DMS53 treated with DMSO at 0.1 percent for 48 hours (cell line): ENCODE measurements around the gene REM2.

Experiments
- DNase-seq: peaks from one replicate; lab custom pipeline; 2025; ENCODE audit not compliant: unreplicated experiment; lab: John Stamatoyannopoulos, UW

REM2 gene

DNA sequence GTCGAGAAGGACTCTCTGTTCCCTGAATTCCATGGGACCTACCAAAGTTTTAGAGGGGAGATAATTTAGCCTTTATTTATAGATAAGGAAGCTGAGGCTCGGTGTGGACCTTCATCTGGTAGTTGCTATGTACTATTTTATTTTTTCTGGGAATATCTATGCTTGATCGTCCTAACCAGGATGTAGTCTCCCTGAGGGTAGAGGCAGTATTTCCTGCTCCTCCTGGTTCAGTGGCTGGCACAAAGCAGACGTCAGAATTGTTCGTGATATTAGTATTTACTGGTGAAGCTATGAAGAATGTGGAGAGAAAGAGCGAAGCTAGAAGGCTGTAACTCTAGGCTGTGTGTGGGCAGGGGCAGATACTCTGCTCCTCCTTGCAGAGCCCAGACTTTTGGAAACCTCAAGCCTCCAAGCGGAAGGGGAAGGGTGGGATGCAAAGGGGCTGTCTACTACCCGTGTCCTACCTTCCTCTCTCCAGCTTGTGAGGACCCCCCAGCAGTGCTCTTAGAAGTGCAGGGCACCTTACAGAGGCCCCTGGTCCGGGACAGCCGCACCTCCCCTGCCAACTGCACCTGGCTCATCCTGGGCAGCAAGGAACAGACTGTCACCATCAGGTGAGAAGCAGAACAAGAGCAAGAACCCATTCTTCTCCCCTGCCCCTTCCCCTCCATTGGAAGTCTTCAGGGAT is 10.0 kb upstream of the REM2 start:
- DNase-seq, result no peak

DNA sequence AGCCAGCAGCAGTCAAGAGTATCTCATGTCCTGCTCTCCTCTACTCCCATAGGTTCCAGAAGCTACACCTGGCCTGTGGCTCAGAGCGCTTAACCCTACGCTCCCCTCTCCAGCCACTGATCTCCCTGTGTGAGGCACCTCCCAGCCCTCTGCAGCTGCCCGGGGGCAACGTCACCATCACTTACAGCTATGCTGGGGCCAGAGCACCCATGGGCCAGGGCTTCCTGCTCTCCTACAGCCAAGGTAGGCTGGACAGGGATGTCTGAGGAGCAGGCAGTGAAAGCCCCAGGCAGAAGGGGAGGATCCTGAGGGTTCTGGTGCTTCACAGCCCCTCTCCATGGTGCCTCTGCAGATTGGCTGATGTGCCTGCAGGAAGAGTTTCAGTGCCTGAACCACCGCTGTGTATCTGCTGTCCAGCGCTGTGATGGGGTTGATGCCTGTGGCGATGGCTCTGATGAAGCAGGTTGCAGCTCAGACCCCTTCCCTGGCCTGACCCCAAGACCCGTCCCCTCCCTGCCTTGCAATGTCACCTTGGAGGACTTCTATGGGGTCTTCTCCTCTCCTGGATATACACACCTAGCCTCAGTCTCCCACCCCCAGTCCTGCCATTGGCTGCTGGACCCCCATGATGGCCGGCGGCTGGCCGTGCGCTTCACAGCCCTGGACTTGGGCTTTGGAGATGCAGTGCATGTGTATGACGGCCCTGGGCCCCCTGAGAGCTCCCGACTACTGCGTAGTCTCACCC is 7.8 kb upstream of the REM2 start:
- DNase-seq, result no peak

DNA sequence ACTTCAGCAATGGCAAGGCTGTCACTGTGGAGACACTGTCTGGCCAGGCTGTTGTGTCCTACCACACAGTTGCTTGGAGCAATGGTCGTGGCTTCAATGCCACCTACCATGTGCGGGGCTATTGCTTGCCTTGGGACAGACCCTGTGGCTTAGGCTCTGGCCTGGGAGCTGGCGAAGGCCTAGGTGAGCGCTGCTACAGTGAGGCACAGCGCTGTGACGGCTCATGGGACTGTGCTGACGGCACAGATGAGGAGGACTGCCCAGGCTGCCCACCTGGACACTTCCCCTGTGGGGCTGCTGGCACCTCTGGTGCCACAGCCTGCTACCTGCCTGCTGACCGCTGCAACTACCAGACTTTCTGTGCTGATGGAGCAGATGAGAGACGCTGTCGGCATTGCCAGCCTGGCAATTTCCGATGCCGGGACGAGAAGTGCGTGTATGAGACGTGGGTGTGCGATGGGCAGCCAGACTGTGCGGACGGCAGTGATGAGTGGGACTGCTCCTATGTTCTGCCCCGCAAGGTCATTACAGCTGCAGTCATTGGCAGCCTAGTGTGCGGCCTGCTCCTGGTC is 7.2 kb upstream of the REM2 start:
- no peak for DNase-seq

DNA sequence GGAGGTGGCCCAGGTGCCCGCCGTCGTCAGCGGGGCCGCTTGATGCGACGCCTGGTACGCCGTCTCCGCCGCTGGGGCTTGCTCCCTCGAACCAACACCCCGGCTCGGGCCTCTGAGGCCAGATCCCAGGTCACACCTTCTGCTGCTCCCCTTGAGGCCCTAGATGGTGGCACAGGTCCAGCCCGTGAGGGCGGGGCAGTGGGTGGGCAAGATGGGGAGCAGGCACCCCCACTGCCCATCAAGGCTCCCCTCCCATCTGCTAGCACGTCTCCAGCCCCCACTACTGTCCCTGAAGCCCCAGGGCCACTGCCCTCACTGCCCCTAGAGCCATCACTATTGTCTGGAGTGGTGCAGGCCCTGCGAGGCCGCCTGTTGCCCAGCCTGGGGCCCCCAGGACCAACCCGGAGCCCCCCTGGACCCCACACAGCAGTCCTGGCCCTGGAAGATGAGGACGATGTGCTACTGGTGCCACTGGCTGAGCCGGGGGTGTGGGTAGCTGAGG is 6.0 kb upstream of the REM2 start:
- DNase-seq, result no peak

DNA sequence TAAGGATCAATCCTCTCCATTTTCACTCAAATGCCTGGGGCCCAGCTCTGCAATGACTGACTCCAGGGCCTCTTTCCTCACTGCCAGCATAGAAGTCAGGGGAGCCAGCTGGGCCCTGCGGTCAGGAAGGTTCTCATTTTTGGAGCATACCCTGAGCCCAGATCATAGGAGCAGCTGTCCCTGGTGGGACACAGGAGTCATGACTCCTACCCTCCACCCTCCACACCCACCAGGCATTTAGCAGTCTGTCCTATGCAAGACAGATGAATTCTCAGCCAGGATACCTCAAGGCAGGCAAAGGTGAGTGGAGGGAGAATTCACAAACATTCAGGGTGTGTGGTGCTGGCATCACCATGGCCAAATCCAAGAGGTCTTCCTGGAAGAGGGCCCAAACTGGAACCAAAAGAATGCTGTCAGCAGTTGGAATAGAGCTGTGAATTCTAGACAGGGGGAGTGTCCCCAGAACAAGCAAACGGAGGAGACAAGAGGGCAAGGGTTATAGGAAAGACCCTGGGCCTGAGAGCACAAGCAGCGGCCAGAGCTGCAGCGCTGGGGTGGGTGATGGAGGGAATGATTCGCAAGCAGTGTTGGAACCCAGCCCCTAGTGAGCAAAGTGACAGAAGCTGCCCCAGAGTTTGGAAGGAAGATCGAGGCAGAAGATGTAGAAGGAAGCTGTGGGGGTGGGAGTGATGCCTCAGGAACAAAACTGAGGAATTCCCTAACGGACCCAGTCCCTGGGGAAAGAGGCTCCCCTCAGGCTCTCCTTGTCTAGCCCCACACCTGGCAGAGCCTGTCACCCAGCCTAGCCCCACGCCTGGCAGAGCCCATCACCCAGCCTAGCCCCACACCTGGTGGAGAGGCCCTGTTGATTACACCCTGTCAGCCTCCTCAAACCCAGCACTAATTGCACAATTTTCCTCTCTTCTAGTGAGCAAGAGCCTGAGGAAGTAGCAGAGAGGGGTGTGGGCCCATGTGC is 4.5 kb upstream of the REM2 start:
- no peak for DNase-seq

DNA sequence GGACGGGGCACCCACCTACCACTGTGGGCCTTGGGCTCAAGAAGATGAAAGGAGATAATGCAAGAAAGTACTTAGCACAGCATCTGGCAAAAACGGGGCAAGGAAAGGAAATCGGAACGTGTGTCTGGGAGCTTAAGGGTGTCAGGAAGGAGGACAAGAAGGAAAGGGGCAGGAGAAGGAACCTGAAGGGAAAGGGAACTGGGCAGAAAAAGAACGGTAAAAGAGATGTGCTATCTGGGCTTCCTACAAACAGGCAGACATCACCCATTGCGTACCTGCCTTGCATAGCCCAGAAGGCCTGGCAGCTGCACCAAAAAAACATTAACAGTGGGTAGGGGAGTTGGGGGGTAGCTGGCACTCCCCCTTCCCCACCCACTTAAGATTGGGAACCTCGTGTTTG is 958 bp upstream of the REM2 start:
- DNase-seq, result no peak

DNA sequence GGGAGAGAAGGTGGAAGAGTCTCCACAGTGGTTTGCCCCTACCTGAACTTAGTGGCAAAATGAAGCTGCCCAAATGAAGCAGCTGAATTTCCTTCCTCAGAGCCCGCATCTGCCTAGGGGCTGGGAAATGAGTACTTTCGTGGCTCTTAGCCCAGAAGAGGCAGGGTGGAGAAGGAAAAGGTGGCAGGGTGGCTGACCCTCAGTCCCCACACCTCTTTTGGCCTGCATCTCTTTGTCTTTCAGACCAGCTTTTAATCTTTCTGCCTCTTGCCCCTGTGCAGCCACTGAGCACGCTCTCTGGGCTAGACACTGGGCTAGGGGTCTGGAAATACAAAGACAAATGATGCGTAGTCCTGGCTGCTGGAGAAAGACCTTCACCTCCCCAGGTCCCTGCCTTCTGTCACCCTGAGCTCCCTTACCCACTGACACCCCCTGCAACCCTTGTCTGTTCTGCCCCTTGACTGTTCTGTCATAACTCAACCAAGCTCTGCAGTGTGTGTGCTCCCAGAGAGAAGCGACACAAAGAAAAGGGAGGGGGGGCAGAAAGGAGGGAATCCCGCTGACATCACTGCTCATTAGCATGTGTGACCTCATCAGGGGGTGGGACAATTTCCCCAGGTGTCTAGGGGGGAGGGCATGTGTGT is 371 bp upstream of the REM2 start:
- DNase-seq, result peak; percentile 16

DNA sequence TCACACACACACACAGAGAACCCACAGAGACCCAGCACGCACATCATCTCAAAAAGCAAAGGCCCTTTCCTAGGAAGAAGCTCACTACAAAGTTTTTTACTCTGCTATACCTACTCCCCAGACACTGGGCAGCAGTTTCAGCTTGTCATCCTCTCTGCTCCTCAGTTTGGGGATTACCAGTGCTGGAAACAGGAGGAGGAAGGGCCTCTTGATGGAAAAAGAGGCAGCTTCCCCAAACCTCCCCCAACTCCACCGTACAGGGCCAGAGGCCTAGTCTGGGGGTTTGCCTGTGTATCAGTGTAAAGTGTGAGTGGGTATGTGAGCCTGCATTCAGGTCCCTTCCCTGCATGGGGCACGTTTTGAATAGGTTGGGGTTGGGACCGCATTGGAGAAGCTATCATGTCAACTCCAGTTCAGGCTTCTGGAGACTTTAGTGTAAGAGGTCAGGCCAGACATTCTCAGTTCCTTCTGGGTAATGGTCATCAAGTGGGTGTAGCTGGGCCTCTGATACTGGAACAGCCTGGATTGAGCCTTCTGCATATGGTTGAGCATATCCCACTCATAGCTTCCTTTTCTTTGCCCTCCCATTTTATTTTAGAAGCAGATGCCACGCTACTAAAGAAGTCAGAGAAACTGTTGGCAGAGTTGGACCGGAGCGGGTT is 1.2 kb downstream of the REM2 start:
- DNase-seq, result no peak

DNA sequence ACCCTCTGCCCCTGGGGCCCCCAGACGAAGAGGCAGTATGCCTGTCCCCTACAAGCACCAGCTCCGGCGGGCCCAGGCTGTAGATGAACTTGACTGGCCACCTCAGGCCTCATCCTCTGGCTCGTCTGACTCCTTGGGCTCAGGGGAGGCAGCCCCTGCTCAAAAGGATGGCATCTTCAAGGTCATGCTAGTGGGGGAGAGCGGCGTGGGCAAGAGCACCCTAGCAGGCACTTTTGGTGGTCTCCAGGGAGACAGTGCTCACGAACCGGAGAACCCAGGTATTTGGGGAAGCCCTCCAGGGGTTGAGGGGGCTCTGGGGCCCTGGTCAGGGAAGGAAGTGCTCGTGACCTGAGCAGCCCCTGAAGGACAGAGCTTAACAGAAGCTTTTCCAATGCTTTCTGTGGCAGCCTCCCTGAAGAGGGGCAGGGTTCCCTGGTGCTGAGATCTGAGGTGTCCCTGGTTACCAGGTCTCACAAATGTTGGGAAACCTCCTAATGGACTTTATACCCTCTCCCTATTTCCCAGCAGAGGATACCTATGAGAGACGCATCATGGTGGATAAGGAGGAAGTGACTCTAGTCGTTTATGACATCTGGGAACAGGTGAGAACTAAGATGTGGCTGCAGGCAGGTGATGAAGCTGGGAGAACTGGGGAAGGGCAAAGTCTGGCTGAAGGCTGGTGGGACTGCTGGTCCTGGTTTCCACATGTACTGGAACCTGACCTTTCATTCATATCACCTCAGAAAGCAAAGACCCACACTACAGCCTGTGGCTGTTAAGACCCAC is 1.9 kb downstream of the REM2 start:
- no peak for DNase-seq

DNA sequence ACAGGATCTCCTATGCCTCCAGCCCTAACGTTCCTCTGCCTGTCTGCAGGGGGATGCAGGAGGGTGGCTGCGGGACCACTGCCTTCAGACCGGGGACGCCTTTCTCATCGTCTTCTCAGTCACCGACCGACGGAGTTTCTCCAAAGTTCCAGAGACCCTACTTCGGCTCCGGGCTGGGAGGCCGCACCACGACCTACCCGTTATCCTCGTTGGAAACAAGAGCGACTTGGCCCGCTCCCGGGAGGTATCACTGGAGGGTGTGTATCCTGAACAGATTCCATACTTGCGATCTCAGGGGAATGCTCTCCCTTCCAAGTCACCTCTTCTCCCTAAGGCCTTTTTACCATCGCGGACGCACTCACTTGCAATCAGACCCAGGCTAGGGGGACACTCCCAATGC is 3.0 kb downstream of the REM2 start:
- DNase-seq, result no peak

DNA sequence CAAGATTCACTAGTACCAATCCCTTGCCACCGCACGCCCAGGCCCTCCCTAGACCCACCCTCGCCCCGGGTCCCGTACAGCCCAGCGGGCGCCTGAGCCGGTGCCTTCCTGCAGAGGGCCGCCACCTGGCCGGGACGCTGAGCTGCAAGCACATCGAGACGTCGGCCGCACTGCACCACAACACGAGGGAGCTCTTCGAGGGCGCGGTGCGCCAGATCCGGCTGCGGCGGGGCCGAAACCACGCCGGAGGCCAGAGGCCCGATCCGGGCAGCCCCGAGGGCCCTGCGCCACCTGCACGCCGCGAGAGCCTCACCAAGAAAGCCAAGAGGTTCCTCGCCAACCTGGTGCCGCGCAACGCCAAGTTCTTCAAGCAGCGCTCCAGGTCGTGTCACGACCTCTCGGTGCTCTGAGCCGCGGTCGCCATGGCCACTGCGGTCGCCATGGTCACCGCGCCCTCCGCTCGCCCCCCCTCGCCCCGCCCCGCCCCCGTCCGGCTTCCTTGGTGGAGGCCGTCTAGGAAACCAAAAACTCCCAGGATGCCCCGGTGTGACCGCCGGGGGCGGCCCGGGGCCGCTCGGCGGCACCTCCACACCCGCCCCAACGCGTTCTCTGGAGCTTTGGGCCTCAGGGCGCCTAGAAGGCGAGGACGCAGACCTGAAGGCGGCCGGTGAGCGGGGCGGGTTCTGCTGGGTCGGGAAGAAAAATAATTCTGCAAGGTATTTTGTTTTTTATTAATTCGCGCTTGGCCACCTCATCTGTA is 3.7 kb downstream of the REM2 start:
- DNase-seq, result peak; percentile 59

DNA sequence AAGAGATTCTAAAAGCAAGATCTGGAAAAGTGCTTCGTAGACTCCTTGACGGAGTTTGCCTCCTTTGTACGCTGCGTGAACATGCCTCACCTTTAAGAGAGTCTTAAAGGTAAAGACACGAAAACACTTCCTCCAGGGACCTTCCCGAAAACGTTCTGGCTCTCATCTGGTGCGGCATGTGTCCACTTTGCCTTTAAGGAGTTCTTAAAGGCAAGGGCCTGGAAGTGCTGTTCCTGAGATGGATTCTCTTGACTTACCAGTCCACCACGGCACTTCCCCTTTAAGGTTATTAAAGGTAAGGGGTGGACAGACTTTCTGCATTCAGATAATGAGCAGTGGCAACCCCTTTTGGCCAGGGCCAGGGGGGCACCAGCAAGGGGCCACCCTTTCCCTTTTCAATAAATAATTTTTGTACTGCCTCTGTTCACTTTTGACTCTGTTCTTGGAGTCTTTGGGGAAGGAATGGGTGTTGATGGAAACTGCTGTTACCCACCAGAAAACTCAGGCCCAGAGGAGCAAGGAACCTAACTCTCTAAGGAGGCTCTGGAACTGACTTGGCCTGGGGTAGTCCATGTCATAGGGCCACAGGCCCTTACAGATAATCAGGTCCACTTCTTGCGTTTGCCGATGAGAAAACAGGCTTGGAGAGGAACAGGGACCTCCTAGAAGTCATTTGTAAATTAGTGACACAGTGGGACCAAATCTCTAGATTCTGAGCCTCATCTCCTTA is 4.4 kb downstream of the REM2 start:
- DNase-seq, result peak; percentile 78

DNA sequence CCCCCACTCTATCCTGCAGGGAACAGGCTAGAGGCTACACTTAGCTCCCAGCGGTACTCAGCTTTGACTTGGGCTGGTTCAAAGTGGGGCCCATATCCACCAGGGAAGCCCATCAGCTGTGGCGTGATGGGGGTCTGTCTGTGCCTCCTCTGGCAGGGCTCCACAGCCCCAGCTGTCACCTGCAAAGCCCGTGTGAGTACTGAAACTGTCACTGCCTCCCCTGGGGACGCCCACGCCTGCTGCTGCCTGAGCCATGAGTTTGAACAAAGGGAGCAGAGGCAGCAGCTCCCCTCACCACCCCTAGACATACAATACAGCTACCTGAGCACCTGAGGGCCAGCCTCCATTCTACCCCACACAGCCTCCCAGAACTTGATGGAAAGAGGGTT is 5.0 kb downstream of the REM2 start:
- DNase-seq, result no peak

DNA sequence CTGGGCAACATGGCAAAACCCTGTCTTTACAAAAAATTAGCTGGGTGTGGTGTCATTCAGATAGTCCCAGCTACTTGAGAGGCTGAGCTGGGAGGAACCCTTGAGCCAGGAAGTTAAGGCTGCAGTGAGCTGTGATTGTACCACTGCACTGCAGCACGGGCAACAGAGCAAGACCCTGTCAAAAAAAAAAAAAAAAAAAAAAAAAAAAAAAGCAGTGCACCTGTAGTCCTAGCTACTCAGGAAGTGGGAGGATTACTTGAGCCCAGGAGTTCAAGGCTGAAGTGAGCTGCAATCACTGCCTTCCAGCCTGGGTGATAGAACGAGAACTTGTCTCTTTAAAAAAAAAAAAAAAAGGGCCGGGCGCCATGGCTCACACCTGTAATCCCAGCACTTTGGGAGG is 5.6 kb downstream of the REM2 start:
- no peak for DNase-seq

DNA sequence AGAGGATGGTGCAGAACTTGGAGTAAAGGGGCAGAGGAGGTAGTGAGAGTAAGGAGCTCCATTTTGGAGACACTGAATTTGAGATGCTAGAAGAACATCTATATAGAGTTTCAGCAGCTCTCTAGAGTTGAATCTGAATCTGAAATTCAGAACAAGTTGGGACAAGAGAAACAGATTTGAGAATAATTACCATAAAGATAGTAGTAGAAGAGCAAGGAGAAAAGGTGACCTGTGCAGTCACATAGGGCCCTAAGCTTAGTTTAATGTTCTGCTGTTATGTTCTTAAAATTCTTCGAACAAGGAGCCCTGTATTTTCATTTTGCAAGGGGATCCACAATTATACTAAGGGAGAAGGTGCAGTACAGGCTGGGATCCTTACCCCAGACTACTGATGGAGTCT is 7.4 kb downstream of the REM2 start:
- DNase-seq, result no peak

DNA sequence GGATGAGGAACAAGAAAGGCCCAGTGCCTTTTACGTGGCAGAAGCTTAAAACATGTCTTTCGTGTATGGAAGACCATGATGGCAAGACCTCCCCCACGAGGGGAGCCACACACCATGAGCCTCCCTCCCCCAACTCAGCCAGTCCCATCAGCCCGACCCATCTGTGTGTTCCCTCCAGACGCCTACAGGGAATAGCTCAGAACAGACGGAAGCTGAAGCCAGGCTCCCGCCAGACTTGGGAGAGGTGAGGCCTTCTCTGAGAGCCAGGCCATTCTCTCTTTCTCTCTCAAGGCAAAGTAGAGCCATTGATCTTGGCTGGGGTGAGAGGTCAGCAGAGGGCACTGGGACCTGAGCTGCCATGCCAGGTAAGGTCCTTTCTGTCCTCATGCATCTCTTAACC is 9.5 kb downstream of the REM2 start:
- no peak for DNase-seq

DNA sequence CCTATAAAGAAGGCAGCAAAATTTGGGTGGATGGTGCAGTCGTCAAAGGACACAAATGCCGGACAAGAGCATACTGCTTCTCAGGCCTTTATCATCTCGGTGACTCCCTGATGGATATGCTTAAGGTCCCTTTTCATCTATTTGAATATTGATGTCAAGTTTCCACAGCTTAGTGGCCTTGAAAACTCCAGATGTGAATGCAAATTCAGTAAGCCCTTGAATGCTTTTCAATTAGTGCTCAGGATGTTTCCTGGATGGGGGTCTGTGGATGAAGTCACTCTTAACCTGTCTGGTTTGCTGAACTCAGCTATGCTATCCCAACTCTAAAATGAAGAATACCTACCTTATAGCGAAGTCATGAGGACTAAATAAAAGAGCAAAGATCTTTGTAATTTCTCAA is 10.7 kb downstream of the REM2 start:
- DNase-seq, result no peak

DNA sequence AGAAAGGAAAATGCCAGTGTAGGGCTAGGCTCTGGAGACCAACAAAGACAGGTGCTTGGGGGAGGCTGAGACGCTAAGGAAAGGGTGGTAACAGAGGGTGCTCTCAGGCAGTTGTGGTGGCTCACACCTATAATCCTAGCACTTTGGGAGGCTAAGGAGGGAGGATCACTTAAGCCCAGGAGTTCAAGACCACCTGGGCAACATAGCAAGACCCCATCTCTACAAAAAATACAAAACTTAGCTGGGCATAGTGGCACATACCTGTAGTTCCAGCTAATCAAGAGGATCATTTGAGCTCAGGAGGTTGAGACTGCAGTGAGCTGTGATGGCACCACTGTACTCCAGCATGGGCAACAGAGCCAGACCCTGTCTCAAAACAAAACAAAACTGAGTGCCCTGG is 12.4 kb downstream of the REM2 start:
- DNase-seq, result no peak
